Neural cell (in vitro differentiated cells): ENCODE data around the gene ABCA1.

Experiments used
- CTCF ChIP-seq: fragments of 450-650 bp; IDR thresholded peaks from 2 replicates; pipeline ENCODE4 v1.5.1; 2014; ENCODE audit warnings: antibody characterized with exemption, mild to moderate bottlenecking, moderate library complexity; ENCODE audit not compliant: poor library complexity, severe bottlenecking
- EP300 ChIP-seq: fragments of 450-650 bp; conservative IDR thresholded peaks from 2 replicates; pipeline ENCODE4 v1.6.1; 2014; ENCODE audit warnings: antibody characterized with exemption, mild to moderate bottlenecking, moderate library complexity; ENCODE audit not compliant: poor library complexity, severe bottlenecking
- EZH2 ChIP-seq: fragments of 200-600, 300-800 bp; shearing (Covaris generic), sonication (generic); IDR thresholded peaks from 2 replicates; pipeline ENCODE4 v1.6.1; 2014; ENCODE audit warnings: antibody characterized with exemption, low read length, borderline replicate concordance, mild to moderate bottlenecking; ENCODE audit not compliant: insufficient read depth, poor library complexity, severe bottlenecking
- MXI1 ChIP-seq: fragments of 450-650 bp; conservative IDR thresholded peaks from 2 replicates; pipeline ENCODE4 v1.6.1; 2014; ENCODE audit warnings: antibody characterized with exemption, mild to moderate bottlenecking; ENCODE audit not compliant: poor library complexity, severe bottlenecking
- POLR2AphosphoS5 ChIP-seq: IDR thresholded peaks from 2 replicates; pipeline ENCODE4 v1.6.1; 2012
- RAD21 ChIP-seq: fragments of 450-650 bp; conservative IDR thresholded peaks from 2 replicates; pipeline ENCODE4 v1.6.1; 2014; ENCODE audit warnings: antibody characterized with exemption, mild to moderate bottlenecking, moderate library complexity
- REST ChIP-seq: IDR thresholded peaks from 2 replicates; pipeline ENCODE4 v1.6.1; 2012; ENCODE audit warnings: borderline replicate concordance
- SMC3 ChIP-seq: fragments of 450-650 bp; conservative IDR thresholded peaks from 2 replicates; pipeline ENCODE4 v1.6.1; 2014; ENCODE audit warnings: antibody characterized with exemption, mild to moderate bottlenecking, moderate library complexity; ENCODE audit not compliant: poor library complexity
- TAF1 ChIP-seq: IDR thresholded peaks from 2 replicates; pipeline ENCODE4 v1.6.1; 2012; ENCODE audit warnings: low read depth

GRCh38 chr9:104808035-104808614 is 119.8 kb downstream of the ABCA1 start:
- TF ChIP-seq CTCF (peak; percentile 37), POLR2AphosphoS5 (no peak), EZH2 (no peak), MXI1 (no peak), TAF1 (no peak), RAD21 (peak; percentile 50), REST (no peak), SMC3 (peak; percentile 27), EP300 (no peak)
